ENCODE measurements around the gene NTF4.
"Not testable (repeated sequence)": the region's sequence is repeated elsewhere in the genome, so short reads cannot be mapped to it uniquely, and the experiment has no call there.

Gene NTF4

GRCh38 chr19:49064029-49064629 is 489 bp downstream of the NTF4 start:
- no peak for DNase-seq (ENCODE audit: low spot score)
- no peak overlapping the region for H3K4me3 ChIP-seq
- no peak overlapping the region for H3K27ac ChIP-seq
- TF ChIP-seq CTCF (IDR thresholded peaks at IDR 0.05): no peak

DNA sequence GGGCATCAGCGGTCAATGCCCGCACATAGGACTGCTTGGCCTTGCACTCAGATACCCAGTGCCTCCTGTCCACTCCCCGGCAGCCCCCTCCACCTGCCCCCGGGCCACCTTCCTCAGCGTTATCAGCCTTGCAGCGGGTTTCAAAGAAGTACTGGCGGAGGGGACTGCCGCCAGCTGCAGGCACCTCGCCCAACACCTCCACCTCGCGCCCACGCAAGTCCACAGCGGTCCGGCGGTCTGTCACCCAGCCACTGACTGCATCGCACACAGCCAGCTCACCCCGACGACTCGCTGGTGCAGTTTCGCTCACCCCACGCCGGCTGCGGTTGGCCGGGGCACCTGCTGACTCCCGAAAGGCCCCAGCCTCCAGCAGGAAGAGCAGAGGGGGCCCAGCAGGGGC is 3.2 kb downstream of the NTF4 start:
- Histone ChIP-seq H3K27ac (no peak overlapping the region), H3K4me3 (no peak overlapping the region)
- DNase-seq (ENCODE audit: low spot score): no peak
- no peak for TF ChIP-seq CTCF (IDR thresholded peaks at IDR 0.05)

DNA sequence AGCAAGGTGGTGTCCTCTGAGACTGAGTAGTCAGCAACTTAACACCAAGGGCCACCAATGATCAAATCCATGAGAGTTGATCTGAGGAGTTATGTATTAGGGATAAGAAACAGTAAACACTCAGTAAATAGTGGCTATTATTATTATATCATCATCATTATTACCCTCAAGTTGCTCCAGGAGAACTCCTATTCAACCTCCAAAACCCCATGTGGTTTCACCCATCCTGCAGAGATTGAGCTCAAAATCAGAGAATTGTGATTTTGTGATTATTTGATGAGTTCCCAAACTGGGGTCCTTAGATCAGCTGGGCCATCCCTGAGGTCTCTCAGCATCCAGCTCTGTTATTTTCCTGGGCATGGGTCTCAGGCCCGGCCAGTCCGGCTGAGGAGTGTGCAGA is 3.6 kb downstream of the NTF4 start:
- H3K4me3 ChIP-seq: no peak overlapping the region
- H3K27ac ChIP-seq: no peak overlapping the region
- no peak for TF ChIP-seq CTCF (IDR thresholded peaks at IDR 0.05)
- no peak for DNase-seq (ENCODE audit: low spot score)

DNA sequence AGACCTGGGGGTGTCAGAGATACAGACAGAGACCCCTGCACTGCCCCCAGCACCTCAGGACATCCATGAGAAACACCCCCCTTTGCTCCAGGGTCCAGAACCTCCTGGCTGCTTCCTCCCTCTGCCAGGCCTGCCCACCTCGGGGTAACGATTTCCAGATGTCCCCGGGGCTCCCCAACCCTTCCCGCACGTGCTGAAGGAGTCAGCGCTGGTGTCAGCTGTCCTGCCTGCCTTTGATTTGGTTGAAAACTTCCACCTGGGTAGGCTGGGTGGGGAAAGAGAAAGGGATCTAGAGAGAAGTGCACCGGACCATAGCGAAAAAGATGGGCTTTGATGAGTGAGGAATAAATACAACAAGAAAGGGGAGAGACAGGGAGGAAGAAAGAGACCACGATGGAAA is 5.6 kb downstream of the NTF4 start:
- no peak for DNase-seq (ENCODE audit: low spot score)
- Histone ChIP-seq H3K4me3 (no peak overlapping the region), H3K27ac (no peak overlapping the region)
- TF ChIP-seq CTCF (IDR thresholded peaks at IDR 0.05): no peak

DNA sequence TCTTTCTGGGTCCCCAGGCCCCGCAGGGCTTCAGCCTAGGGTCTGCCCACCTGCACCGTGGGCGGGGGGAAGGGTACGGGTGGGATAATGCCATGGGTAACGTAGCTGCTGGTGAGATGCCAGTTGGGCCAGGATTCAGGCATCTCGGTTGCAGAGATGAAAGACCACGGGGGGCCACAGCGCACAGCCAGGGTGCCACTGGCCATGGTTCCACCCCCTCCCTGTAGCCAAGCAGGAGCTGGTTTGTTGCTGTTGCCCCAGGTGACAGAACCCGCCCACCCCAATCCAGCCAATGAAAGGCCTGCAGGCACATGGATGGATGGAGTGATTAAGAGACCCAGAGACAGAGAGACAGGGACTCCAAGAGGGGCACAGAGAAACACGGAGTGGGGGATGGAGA is 6.1 kb downstream of the NTF4 start:
- no peak for DNase-seq (ENCODE audit: low spot score)
- Histone ChIP-seq H3K27ac (no peak overlapping the region), H3K4me3 (no peak overlapping the region)
- no peak for TF ChIP-seq CTCF (IDR thresholded peaks at IDR 0.05)

- H3K27ac ChIP-seq: no peak within 1 kb of the TSS
- TF ChIP-seq CTCF (IDR thresholded peaks at IDR 0.05): no peak
- DNase-seq (ENCODE audit: low spot score): no peak
- peak within 1 kb of the TSS; percentile 83 for H3K4me3 ChIP-seq
These were observed 6.9 kb downstream of the NTF4 start, which contains the start of gene CGB7 for GRCh38 chr19:49057636-49058234. Gene CGB7, minus strand, starts transcription at chr19:49057749. Its CDS starts 2,374 bp downstream, at chr19:49055375.

DNA sequence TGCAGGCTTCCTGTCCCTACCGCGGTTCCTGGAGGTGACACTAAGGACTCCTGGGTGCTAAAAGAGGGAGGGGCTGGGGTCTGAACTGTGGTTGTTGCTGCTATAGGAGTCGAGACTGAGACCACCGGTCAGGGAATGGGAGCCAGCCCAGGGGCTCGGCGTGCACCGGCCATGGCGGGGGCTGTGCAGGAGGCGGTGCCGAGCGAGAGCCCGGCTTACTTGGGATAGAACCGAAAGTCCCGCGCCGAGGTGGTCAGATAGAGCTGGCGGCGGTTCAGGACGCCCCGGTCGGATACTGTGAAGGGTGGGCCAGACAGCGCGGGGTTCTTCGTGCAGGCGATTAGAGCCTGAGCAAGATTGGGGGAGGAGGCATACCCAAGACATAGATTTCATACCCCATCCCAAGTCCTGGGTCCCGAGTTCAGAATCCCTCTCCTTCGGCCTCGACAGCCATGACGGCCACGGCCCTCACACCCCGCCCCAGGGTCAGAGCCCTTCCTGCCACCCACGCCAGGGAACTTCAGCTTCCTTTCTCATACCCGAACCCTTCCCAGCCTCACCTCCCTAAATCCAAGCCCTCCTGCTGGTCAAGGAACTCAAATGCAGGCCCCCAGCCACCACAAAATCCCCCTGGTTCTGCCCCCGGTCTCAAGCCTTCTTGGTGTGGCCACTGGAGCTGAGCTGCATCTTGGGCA is 7.6 kb downstream of the NTF4 start:
- peak overlapping the region; percentile 83 for H3K4me3 ChIP-seq
- not testable (repeated sequence) for DNase-seq (ENCODE audit: low spot score); H3K27ac ChIP-seq

All from coronary artery (tissue), 2 donors.